HepG2 (cell line): ENCODE results near the gene MICOS13. TPM values are rescaled to one million over a fixed set of nuclear protein-coding genes. Genes with fewer than 3 reads are reported as not detected.

Experiments used
- AHDC1 ChIP-seq: sonication (generic); formaldehyde crosslinking; IDR thresholded peaks from 2 replicates; pipeline ENCODE4 v1.5.1; 2020; ENCODE audit warnings: mild to moderate bottlenecking, missing genetic modification reagents, borderline replicate concordance
- GPBP1L1 ChIP-seq: sonication (generic); formaldehyde crosslinking; IDR thresholded peaks from 2 replicates; pipeline ENCODE4 v1.5.0; 2020; ENCODE audit warnings: mild to moderate bottlenecking, missing genetic modification reagents
- IRX3 ChIP-seq: sonication (generic); formaldehyde crosslinking; IDR thresholded peaks from 2 replicates; pipeline ENCODE4 v1.8.1; 2023; ENCODE audit warnings: mild to moderate bottlenecking, low read depth, missing genetic modification reagents, borderline replicate concordance
- JUNB ChIP-seq: sonication (generic); formaldehyde crosslinking; IDR thresholded peaks from 2 replicates; pipeline ENCODE4 v1.8.0; 2022; ENCODE audit warnings: missing genetic modification reagents, mild to moderate bottlenecking, borderline replicate concordance
- SETDB1 ChIP-seq: sonication (generic); formaldehyde crosslinking; IDR thresholded peaks from 2 replicates; pipeline ENCODE4 v1.5.1; 2020; ENCODE audit warnings: missing genetic modification reagents, mild to moderate bottlenecking, borderline replicate concordance
- SMYD3 ChIP-seq: sonication (generic); formaldehyde crosslinking; IDR thresholded peaks from 2 replicates; pipeline ENCODE4 v1.8.1; 2023; ENCODE audit warnings: mild to moderate bottlenecking, missing genetic modification reagents
- XRCC5 ChIP-seq: fragments of 200-400 bp; formaldehyde crosslinking; optimal IDR thresholded peaks from 2 replicates; pipeline ENCODE3; 2017; ENCODE audit warnings: mild to moderate bottlenecking, low read length
- ZBTB38 ChIP-seq: sonication (generic); formaldehyde crosslinking; IDR thresholded peaks from 2 replicates; pipeline ENCODE4 v1.5.1; 2020; ENCODE audit warnings: mild to moderate bottlenecking, missing genetic modification reagents
- ZNF121 ChIP-seq: sonication (generic); formaldehyde crosslinking; IDR thresholded peaks from 2 replicates; pipeline ENCODE4 v1.5.0; 2020; ENCODE audit warnings: mild to moderate bottlenecking, missing genetic modification reagents
- ZNF24 ChIP-seq: fragments of 450-650 bp; IDR thresholded peaks from 2 replicates; pipeline ENCODE4 v1.6.1; 2017; ENCODE audit warnings: antibody characterized with exemption, mild to moderate bottlenecking
- ZNF260 ChIP-seq: sonication (generic); formaldehyde crosslinking; IDR thresholded peaks from 2 replicates; pipeline ENCODE4 v1.4.0; 2020; ENCODE audit warnings: missing genetic modification reagents, low read depth, mild to moderate bottlenecking, borderline replicate concordance
- ZNF589 ChIP-seq: sonication (generic); formaldehyde crosslinking; conservative IDR thresholded peaks from 2 replicates; pipeline ENCODE4 v1.8.0; 2022; ENCODE audit warnings: mild to moderate bottlenecking, moderate library complexity, missing genetic modification reagents
- ZSCAN20 ChIP-seq: sonication (generic); formaldehyde crosslinking; IDR thresholded peaks from 2 replicates; pipeline ENCODE4 v1.4.0; 2020; ENCODE audit warnings: missing genetic modification reagents, mild to moderate bottlenecking, borderline replicate concordance
- polyA plus RNA-seq, 8 experiments: library from polyadenylated mRNA; depleted of rRNA in 3 of 8; stranded (reverse) in 7 of 8; unstranded in 1 of 8; fragments of >200 nt; fragmentation: Illumina TruSeq in 4 of 8; extraction: Trizol in 4 of 8; gene quantifications; 2 replicates each; pipeline versions ENCODE4 v1.2.1 to v1.2.3, GENCODE V29; 2011 to 2016; ENCODE audit warnings: low read depth in 4 of 8, missing spikeins in 1 of 8, mixed read lengths in 1 of 8; ENCODE audit not compliant: insufficient read depth in 1 of 8
- total RNA-seq, 5 experiments: library from RNA; depleted of rRNA; stranded (reverse); fragments of >200 nt; fragmentation: Illumina TruSeq; extraction: Trizol; gene quantifications; 2 replicates each; pipeline ENCODE4 v1.2.3, GENCODE V29; 2016; ENCODE audit warnings: low read depth in 1 of 5
- TF ChIP-seq, protein P1 (sequence below): sonication (generic); formaldehyde crosslinking; IDR thresholded peaks from 2 replicates; pipeline ENCODE4 v1.4.0; 2020; ENCODE audit warnings: low read depth, mild to moderate bottlenecking, missing genetic modification reagents
- TF ChIP-seq, protein P2 (sequence below): sonication (generic); formaldehyde crosslinking; IDR thresholded peaks from 2 replicates; pipeline ENCODE4 v1.8.1; 2023; ENCODE audit warnings: mild to moderate bottlenecking, inconsistent platforms, moderate library complexity, missing genetic modification reagents, borderline replicate concordance
- TF ChIP-seq, protein P3 (sequence below): sonication (generic); formaldehyde crosslinking; IDR thresholded peaks from 2 replicates; pipeline ENCODE4 v1.8.1; 2022; ENCODE audit warnings: mild to moderate bottlenecking, missing genetic modification reagents

The MICOS13 gene
- total and polyA plus RNA-seq, 2 of the 13 experiments (the other 11 are each of a cell fraction or from before 2014, with no cell fraction given), result 28.8 to 35.4 TPM

DNA sequence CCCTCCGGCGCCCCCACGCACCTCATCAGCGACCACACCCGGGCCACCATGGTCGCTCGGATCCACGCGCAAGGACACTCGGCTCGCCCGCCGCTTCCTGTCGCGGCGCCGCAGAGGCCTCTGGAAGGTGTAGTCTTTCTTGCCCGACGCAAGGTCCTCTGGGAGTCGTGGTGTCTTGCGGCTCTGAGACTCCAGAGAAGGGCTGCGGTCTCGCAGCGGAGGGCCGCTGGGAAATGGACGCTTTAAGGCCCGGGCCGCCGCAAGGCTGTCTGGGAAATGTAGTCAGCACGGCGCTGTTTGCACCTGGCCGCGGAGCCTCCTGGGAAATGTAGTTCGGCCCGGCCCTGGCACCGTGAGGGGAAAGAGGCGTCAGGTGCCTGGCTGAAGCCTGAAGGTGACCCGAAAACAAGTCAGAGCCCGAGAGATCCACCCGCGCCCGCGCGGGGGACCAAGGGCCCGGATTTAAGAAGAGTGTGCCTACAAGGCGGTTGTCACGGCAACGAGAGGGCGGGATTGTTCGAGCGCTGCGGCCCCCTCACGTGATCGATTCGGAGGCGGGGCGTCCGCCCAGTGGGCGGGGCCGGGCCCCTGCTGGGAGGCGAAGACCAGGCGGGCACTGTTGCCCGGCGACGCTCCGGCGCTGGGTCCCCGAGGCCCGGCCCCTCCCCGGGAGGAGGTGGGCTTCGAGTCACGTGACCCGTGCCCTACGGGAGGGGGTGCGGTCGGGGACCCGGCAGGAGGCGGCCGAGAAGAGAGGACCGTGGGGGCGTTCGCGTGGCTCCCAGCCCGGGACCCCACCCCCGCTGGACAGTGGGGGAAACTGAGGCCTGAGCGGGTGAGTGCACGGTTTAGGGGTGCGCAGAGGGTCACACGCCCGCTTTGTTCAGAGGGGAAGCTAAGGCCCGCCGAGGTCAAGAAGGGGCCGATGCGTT lies at the start of gene MICOS13, which contains the start of gene HSD11B1L (continued):
- TF ChIP-seq GPBP1L1 (no peak), XRCC5 (no peak), SETDB1 (CRISPR knock-in tag) (no peak), SMYD3 (CRISPR knock-in tag) (no peak), AHDC1 (CRISPR knock-in tag) (0 out of 2 replicates have a peak, but pooled peaks have one; percentile 9), IRX3 (CRISPR knock-in tag) (no peak), ZBTB38 (CRISPR knock-in tag) (peak; percentile 3; the same call in 1 of the 2 replicates), ZNF260 (CRISPR knock-in tag) (no peak), ZSCAN20 (CRISPR knock-in tag) (no peak), ZNF121 (CRISPR knock-in tag) (peak; percentile 72; the same call in 1 of the 2 replicates), JUNB (CRISPR knock-in tag) (no peak), ZNF589 (CRISPR knock-in tag) (no peak), ZNF24 (no peak)
- TF ChIP-seq, protein P1, sequence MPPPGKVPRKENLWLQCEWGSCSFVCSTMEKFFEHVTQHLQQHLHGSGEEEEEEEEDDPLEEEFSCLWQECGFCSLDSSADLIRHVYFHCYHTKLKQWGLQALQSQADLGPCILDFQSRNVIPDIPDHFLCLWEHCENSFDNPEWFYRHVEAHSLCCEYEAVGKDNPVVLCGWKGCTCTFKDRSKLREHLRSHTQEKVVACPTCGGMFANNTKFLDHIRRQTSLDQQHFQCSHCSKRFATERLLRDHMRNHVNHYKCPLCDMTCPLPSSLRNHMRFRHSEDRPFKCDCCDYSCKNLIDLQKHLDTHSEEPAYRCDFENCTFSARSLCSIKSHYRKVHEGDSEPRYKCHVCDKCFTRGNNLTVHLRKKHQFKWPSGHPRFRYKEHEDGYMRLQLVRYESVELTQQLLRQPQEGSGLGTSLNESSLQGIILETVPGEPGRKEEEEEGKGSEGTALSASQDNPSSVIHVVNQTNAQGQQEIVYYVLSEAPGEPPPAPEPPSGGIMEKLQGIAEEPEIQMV (CRISPR knock-in tag), result no peak; the same call in 1 of the 2 replicates
- TF ChIP-seq, protein P2, sequence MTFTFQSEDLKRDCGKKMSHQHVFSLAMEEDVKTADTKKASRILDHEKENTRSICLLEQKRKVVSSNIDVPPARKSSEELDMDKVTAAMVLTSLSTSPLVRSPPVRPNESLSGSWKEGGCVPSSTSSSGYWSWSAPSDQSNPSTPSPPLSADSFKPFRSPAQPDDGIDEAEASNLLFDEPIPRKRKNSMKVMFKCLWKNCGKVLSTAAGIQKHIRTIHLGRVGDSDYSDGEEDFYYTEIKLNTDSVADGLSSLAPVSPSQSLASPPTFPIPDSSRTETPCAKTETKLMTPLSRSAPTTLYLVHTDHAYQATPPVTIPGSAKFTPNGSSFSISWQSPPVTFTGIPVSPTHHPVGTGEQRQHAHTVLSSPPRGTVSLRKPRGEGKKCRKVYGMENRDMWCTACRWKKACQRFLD (CRISPR knock-in tag), result no peak
- TF ChIP-seq, protein P3, sequence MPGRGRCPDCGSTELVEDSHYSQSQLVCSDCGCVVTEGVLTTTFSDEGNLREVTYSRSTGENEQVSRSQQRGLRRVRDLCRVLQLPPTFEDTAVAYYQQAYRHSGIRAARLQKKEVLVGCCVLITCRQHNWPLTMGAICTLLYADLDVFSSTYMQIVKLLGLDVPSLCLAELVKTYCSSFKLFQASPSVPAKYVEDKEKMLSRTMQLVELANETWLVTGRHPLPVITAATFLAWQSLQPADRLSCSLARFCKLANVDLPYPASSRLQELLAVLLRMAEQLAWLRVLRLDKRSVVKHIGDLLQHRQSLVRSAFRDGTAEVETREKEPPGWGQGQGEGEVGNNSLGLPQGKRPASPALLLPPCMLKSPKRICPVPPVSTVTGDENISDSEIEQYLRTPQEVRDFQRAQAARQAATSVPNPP (CRISPR knock-in tag), result no peak
